Measurements from ENCODE around the gene SLX9.

DNA sequence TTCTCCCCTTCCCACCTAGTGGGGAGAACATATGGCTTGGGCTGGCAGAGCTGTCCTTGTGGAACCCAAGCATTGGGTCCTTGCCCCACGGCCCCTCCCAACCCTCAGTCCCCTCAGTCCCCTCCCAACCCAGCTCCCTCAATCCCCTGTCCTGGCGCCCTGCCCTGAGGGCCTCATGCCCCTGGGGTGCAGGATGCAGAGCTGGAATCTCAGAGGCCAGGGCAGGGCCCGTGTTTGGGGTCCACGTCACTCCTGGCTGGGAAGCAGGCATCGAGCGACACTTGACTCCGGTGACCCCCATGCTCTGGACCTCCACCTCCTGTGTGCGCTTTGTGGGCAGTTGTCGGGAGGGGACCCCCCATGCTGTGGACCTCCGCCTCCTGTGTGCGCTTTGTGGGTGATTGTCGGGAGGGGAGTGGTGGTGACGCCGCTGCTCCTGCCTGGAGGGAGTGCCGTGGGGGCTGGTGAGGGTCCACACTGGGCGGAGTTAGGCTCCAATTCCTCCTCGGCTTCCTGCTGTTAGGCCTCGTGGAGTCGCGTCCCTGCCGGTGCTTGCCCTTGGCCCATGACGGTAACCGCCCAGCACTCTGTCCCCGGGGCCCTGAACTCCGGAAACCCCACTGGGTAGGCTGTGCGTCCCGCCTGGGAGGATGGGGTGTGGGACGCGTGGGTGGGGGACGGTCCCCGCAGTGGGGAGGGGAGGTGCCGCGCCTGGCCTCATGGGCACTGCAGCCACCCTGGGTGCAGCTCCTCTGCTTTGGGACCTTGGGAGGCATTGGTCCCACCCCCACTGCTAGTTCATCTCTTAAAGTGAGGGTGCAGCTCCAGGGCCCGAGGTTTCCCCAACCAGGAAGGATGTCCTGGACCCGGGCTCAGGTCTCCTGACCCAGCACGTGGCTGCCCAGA lies 31.2 kb downstream of the SLX9 start:
- TF ChIP-seq, protein P1, sequence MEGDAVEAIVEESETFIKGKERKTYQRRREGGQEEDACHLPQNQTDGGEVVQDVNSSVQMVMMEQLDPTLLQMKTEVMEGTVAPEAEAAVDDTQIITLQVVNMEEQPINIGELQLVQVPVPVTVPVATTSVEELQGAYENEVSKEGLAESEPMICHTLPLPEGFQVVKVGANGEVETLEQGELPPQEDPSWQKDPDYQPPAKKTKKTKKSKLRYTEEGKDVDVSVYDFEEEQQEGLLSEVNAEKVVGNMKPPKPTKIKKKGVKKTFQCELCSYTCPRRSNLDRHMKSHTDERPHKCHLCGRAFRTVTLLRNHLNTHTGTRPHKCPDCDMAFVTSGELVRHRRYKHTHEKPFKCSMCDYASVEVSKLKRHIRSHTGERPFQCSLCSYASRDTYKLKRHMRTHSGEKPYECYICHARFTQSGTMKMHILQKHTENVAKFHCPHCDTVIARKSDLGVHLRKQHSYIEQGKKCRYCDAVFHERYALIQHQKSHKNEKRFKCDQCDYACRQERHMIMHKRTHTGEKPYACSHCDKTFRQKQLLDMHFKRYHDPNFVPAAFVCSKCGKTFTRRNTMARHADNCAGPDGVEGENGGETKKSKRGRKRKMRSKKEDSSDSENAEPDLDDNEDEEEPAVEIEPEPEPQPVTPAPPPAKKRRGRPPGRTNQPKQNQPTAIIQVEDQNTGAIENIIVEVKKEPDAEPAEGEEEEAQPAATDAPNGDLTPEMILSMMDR (IDR thresholded peaks at IDR 0.05) = no peak
- TF ChIP-seq EP300 (IDR thresholded peaks at IDR 0.05; ENCODE audit: low read depth) (no peak), POLR2A (IDR thresholded peaks at IDR 0.05) (no peak), POLR2AphosphoS5 (IDR thresholded peaks at IDR 0.05) (no peak)

Measured in transverse colon (tissue), 4 donors.